Thoracic aorta (tissue), 2 donors: ENCODE results near the gene KAZN. TPM values are rescaled to one million over a fixed set of nuclear protein-coding genes. Genes with fewer than 3 reads are reported as not detected.

Experiments
- ATAC-seq: fragments of 150-250 bp; one replicate; pipeline ENCODE4 v1.8.0; 2017; ENCODE audit warnings: low read depth; ENCODE audit not compliant: insufficient number of reproducible peaks, low FRiP score
- DNase-seq: peaks from one replicate; pipeline ENCODE4 v3.0.0-alpha.2; 2020; ENCODE audit warnings: low spot score
- H3K27ac ChIP-seq, 2 donors: fragments of 200-600 bp; sonication (generic); 1 replicate in 1 of 2; 2 replicates in 1 of 2; pipeline ENCODE4 v1.5.1; 2016; ENCODE audit warnings: mild to moderate bottlenecking in 2 of 2, moderate library complexity in 2 of 2
- H3K27me3 ChIP-seq: fragments of 200-600 bp; sonication (generic); replicated peaks from 2 replicates; pipeline ENCODE4 v1.6.0; 2016; ENCODE audit warnings: mild to moderate bottlenecking; ENCODE audit not compliant: insufficient read depth
- H3K36me3 ChIP-seq: fragments of 200-600 bp; sonication (generic); one replicate; pipeline ENCODE4 v1.5.1; 2016
- H3K4me1 ChIP-seq, 2 donors: fragments of 200-600 bp; sonication (generic); 1 replicate in 1 of 2; 2 replicates in 1 of 2; pipeline versions ENCODE4 v1.5.1 to v1.6.0; 2016; ENCODE audit warnings: low read depth in 2 of 2, mild to moderate bottlenecking in 1 of 2; ENCODE audit not compliant: control insufficient read depth in 1 of 2
- H3K4me3 ChIP-seq: fragments of 200-600 bp; sonication (generic); 2 replicates; pipeline ENCODE4 v1.5.1; 2016; ENCODE audit warnings: mild to moderate bottlenecking
- H3K9me3 ChIP-seq: fragments of 200-600 bp; sonication (generic); 2 replicates; pipeline ENCODE4 v1.5.1; 2016
- total RNA-seq, 2 donors: library from RNA; depleted of rRNA; stranded (reverse); fragments of >200 nt; gene quantifications; one replicate each; pipeline versions ENCODE4 v1.1.0 to v1.2.3, GENCODE V29; 2016
- TF ChIP-seq, protein P1 (sequence below): fragments of 200-600 bp; sonication (generic); IDR thresholded peaks from one replicate; pipeline ENCODE4 v1.5.1; 2019; ENCODE audit warnings: antibody characterized with exemption

The KAZN gene
- total RNA-seq, 2 donors from 2014 or later: 17.4 to 30.3 TPM

DNA sequence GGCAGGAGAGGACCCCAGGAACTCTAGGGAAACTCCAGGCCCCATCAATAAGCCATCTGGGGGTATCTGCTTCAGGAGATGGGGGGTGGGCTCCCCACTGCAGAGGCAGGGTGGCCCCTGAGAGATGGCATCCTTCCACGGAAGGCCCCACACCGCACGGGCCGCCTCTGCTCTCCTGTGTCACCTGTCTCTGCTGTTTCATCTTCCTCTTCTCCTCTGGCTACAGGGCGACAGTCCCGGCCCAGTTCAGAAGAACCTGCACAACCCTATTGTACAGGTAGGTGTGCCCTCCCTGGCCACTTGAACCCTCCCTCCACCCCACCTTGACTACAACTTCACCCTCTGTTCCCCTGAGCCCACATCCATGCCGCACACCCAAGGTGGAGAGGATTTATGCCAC lies 464.9 kb downstream of the KAZN start:
- no peak overlapping the region for H3K4me3 ChIP-seq
- ATAC-seq (no peak), DNase-seq (no peak)
- peaks cover 13% of the 10 kb centered on the region for H3K36me3 ChIP-seq
- H3K4me1 ChIP-seq: peaks cover 0 to 12% of the 10 kb centered on the region in 2 donors
- TF ChIP-seq, protein P1, sequence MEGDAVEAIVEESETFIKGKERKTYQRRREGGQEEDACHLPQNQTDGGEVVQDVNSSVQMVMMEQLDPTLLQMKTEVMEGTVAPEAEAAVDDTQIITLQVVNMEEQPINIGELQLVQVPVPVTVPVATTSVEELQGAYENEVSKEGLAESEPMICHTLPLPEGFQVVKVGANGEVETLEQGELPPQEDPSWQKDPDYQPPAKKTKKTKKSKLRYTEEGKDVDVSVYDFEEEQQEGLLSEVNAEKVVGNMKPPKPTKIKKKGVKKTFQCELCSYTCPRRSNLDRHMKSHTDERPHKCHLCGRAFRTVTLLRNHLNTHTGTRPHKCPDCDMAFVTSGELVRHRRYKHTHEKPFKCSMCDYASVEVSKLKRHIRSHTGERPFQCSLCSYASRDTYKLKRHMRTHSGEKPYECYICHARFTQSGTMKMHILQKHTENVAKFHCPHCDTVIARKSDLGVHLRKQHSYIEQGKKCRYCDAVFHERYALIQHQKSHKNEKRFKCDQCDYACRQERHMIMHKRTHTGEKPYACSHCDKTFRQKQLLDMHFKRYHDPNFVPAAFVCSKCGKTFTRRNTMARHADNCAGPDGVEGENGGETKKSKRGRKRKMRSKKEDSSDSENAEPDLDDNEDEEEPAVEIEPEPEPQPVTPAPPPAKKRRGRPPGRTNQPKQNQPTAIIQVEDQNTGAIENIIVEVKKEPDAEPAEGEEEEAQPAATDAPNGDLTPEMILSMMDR: no peak
- H3K9me3 ChIP-seq: no peaks in the 10 kb centered on the region
- H3K27ac ChIP-seq: no peak overlapping the region
- H3K27me3 ChIP-seq: no peaks in the 10 kb centered on the region

- no peak overlapping the region for H3K4me3 ChIP-seq
- ATAC-seq (no peak), DNase-seq (no peak)
- H3K9me3 ChIP-seq: no peaks in the 10 kb centered on the region
- H3K4me1 ChIP-seq: peaks cover 0 to 15% of the 10 kb centered on the region in 2 donors
- no peak overlapping the region for H3K27ac ChIP-seq
- H3K36me3 ChIP-seq: peaks cover 13% of the 10 kb centered on the region
- H3K27me3 ChIP-seq: no peaks in the 10 kb centered on the region
- TF ChIP-seq, protein P1: no peak
These were observed 465.3 kb downstream of the KAZN start for GRCh38 chr1:15063783-15064182.

DNA sequence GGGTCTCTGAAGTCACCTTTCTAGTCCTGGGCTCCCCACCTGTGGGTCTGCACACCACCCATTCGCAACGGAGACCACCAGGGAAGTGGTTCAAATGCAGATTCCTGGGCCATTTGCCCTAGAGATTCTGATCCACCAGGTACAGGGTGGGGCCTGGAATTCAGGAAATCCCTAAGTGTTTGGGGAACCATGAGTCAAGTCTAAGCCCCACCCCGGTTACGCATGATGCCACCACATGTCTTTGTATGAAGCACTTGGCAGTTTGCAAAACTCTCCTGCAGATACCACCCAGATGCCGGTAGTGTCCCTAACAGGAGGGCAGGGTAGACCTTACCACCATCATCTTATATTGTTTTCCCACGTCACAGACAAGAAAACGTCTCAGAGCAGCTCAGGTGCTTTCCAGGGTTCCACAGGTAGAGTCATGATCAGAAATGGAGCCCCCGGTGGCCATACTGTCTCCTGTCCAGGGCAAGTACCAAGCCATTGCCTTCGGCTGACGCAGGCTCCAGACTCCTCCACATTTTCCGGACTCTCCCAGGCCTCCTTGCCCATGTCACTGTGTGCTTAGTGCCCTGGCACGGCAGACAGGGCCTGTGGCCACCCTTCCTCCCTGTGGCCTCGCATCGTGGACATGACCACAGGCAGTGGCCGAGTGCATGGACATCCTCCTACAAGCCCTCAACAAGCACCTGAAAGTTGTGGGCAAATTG lies 465.9 kb downstream of the KAZN start:
- Histone ChIP-seq H3K27ac (no peak overlapping the region), H3K9me3 (no peaks in the 10 kb centered on the region), H3K27me3 (no peaks in the 10 kb centered on the region), H3K4me3 (no peak overlapping the region), H3K36me3 (peaks cover 13% of the 10 kb centered on the region), H3K4me1 (peaks cover 0 to 15% of the 10 kb centered on the region in 2 donors)
- ATAC-seq (no peak), DNase-seq (no peak)
- TF ChIP-seq, protein P1: no peak

DNA sequence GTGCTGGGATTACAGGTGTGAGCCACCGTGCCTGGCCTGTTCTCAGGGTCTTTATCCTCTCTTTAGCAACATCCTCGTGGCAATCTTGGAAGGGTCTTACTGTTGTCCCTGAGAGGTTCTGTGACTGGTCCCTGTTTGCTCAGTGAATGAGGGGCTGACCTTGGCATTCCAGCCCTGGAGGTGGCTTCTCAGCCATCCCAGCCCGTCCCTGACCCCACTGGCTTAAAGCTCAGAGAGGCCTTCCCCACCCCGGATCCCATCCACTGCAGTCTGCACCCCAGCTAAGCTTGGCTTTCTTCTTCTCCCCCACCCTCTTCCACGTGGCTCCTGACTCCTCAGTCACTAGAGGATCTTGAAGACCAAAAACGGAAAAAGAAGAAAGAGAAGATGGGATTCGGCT lies 466.8 kb downstream of the KAZN start:
- Histone ChIP-seq H3K36me3 (peaks cover 10% of the 10 kb centered on the region), H3K27ac (no peak overlapping the region), H3K4me1 (peaks cover 0 to 15% of the 10 kb centered on the region in 2 donors), H3K9me3 (no peaks in the 10 kb centered on the region), H3K27me3 (no peaks in the 10 kb centered on the region), H3K4me3 (no peak overlapping the region)
- no peak for ATAC-seq
- TF ChIP-seq, protein P1: no peak
- no peak for DNase-seq

- H3K36me3 ChIP-seq: peaks cover 10% of the 10 kb centered on the region
- H3K4me1 ChIP-seq: peaks cover 0 to 15% of the 10 kb centered on the region in 2 donors
- H3K9me3 ChIP-seq: no peaks in the 10 kb centered on the region
- H3K4me3 ChIP-seq: no peak overlapping the region
- TF ChIP-seq, protein P1: no peak
- no peaks in the 10 kb centered on the region for H3K27me3 ChIP-seq
- DNase-seq (no peak), ATAC-seq (no peak)
- no peak overlapping the region for H3K27ac ChIP-seq
These were observed 467.3 kb downstream of the KAZN start for GRCh38 chr1:15065736-15066135.
